CD4-positive, alpha-beta memory T cell (primary cell): Measurements from ENCODE around the gene IGHMBP2. TPM values are rescaled to one million over a fixed set of nuclear protein-coding genes. Genes with fewer than 3 reads are reported as not detected.
A peak's percentile ranks its signal among the peaks of the same experiment; 100 is the strongest.
"Not testable (repeated sequence)": the region's sequence is repeated elsewhere in the genome, so short reads cannot be mapped to it uniquely, and the experiment has no call there.

Source experiments
- CTCF ChIA-PET: fragments of 350-600 bp; sonication (Branson Sonifier 250); formaldehyde crosslinking; loops from one replicate; lab custom pipeline; 2021; ENCODE audit warnings: inconsistent platforms; ENCODE audit not compliant: partially characterized antibody; lab: Charles Lee
- POLR2A ChIA-PET: fragments of 350-600 bp; sonication (Branson Sonifier 250); formaldehyde crosslinking; loops from one replicate; lab custom pipeline; 2021; ENCODE audit not compliant: partially characterized antibody; lab: Charles Lee
- DNase-seq, 5 donors: peaks; one replicate each; pipeline versions ENCODE4 v3.0.0 to v3.0.0-alpha.2; 2020 to 2022; ENCODE audit warnings: mixed read lengths in 1 of 5
- H3K27ac ChIP-seq: one replicate; pipeline ENCODE4 v1.7.0; 2013; ENCODE audit warnings: low read depth, low read length
- H3K27me3 ChIP-seq: 2 replicates; pipeline ENCODE4 v1.7.0; 2013; ENCODE audit warnings: mild to moderate bottlenecking, low read length, moderate library complexity; ENCODE audit not compliant: insufficient read depth
- H3K36me3 ChIP-seq: 2 replicates; pipeline ENCODE4 v1.7.0; 2013; ENCODE audit warnings: mild to moderate bottlenecking, low read length, moderate library complexity; ENCODE audit not compliant: insufficient read depth
- H3K4me1 ChIP-seq: 2 replicates; pipeline ENCODE4 v1.7.0; 2013; ENCODE audit warnings: mild to moderate bottlenecking, low read length, moderate library complexity; ENCODE audit not compliant: insufficient read depth
- H3K4me3 ChIP-seq, 2 donors: one replicate each; pipeline ENCODE4 v1.7.0; 2013; ENCODE audit warnings: low read length in 2 of 2, mild to moderate bottlenecking in 1 of 2
- H3K9me3 ChIP-seq, 2 donors: one replicate each; pipeline ENCODE4 v1.7.0; 2013; ENCODE audit warnings: low read length in 2 of 2, control low read depth in 1 of 2; ENCODE audit not compliant: control insufficient read depth in 1 of 2
- H3K27ac Mint-ChIP-seq, 7 donors: one replicate each; pipeline ENCODE4 v1.8.0; 2020 to 2021; ENCODE audit warnings: mixed read lengths in 7 of 7, mild to moderate bottlenecking in 6 of 7, inconsistent platforms in 3 of 7, moderate library complexity in 3 of 7
- H3K27me3 Mint-ChIP-seq, 2 donors: one replicate each; pipeline ENCODE4 v1.8.0; 2020 to 2021; ENCODE audit warnings: mixed read lengths in 2 of 2
- H3K36me3 Mint-ChIP-seq, 2 donors: one replicate each; pipeline ENCODE4 v1.8.0; 2020 to 2021; ENCODE audit warnings: mixed read lengths in 2 of 2, inconsistent platforms in 1 of 2, mild to moderate bottlenecking in 1 of 2
- H3K4me1 Mint-ChIP-seq, 4 donors: one replicate each; pipeline ENCODE4 v1.8.0; 2020 to 2021; ENCODE audit warnings: mixed read lengths in 4 of 4, mild to moderate bottlenecking in 1 of 4
- H3K4me3 Mint-ChIP-seq, 8 donors: one replicate each; pipeline ENCODE4 v1.8.0; 2020 to 2021; ENCODE audit warnings: mixed read lengths in 8 of 8, mild to moderate bottlenecking in 7 of 8, moderate library complexity in 6 of 8, inconsistent platforms in 3 of 8
- H3K9me3 Mint-ChIP-seq, 8 donors: one replicate each; pipeline ENCODE4 v1.8.0; 2020 to 2021; ENCODE audit warnings: mixed read lengths in 8 of 8, mild to moderate bottlenecking in 5 of 8, inconsistent platforms in 3 of 8, moderate library complexity in 1 of 8
- intact Hi-C: fragments of 100-400 bp; cut with micrococcal nuclease; formaldehyde crosslinking; loops from one replicate; pipeline ENCODE4 v1.15.1; 2023
- polyA plus RNA-seq, 2 donors: library from polyadenylated mRNA; unstranded; fragments of 300-500 nt; fragmentation: Illumina TruSeq; gene quantifications; one replicate each; pipeline ENCODE4 v1.2.3, GENCODE V29; 2021
- total RNA-seq, 2 experiments: library from RNA; stranded (reverse); gene quantifications; one replicate each; pipeline ENCODE4 v1.2.3, GENCODE V29; 2021

Gene IGHMBP2
- total RNA-seq (10 to 100 TPM; 36.8 to 37.6 TPM), polyA plus RNA-seq (1 to 10 TPM; 3.8 to 8.7 TPM)

GRCh38 chr11:68903288-68904247 is at the start of gene IGHMBP2, which contains the start of gene MRPL21:
Gene IGHMBP2, plus strand, starts transcription at chr11:68903891. Its CDS starts 62 bp downstream, at chr11:68903953.
Gene MRPL21, minus strand, starts transcription at chr11:68903832. Its CDS starts 22 bp downstream, at chr11:68903810.
- H3K36me3 Mint-ChIP-seq = peaks cover 30 to 44% of the 10 kb centered on the region in 2 donors
- H3K9me3 Mint-ChIP-seq = no peaks in the 10 kb centered on the region
- peak within 1 kb of the TSS; percentile 91 to 99 (median 97) for H3K4me3 Mint-ChIP-seq
- H3K27me3 Mint-ChIP-seq = no peaks in the 10 kb centered on the region
- intact Hi-C loops = loop anchor here (1.0 to 5.0 kb wide), 4 partner anchors 64 to 184 kb away; partner anchors contain the start of genes TESMIN and TPCN2
- H3K27ac Mint-ChIP-seq = peak within 1 kb of the TSS; percentile 94 to 97 (median 96)
- peaks cover 34 to 55% (median 44%) of the 10 kb centered on the region in 4 donors for H3K4me1 Mint-ChIP-seq
- peak within 1 kb of the TSS; percentile 48 to 90 for H3K4me3 ChIP-seq
- DNase-seq = peak; percentile 79 to 85 (median 80)
- H3K27me3 ChIP-seq = no peaks in the 10 kb centered on the region
- peaks cover 31% of the 10 kb centered on the region for H3K4me1 ChIP-seq
- H3K9me3 ChIP-seq = no peaks in the 10 kb centered on the region
- ChIA-PET CTCF (no interaction called here), POLR2A (interaction anchor here (0.5 to 1.5 kb wide), 7 partner anchors 10 to 772 kb away, joined by 3 to 7 read pairs (median 3); partner anchors contain the start of genes LTO1 and TPCN2)
- H3K27ac ChIP-seq = peak within 1 kb of the TSS; percentile 86
- H3K36me3 ChIP-seq = peaks cover 25% of the 10 kb centered on the region

- Mint-ChIP-seq H3K36me3 (no peaks in the 10 kb centered on the region), H3K27me3 (peaks cover 18 to 21% of the 10 kb centered on the region in 2 donors), H3K4me3 (peak overlapping the region in 6 of 8 donors; percentile 16 to 70 (median 58)), H3K27ac (no peak overlapping the region), H3K4me1 (peaks cover 0 to 11% (median 2%) of the 10 kb centered on the region in 4 donors), H3K9me3 (peaks cover 0 to 2% (median 0%) of the 10 kb centered on the region in 8 donors)
- Histone ChIP-seq H3K27me3 (peaks cover 13% of the 10 kb centered on the region), H3K27ac (no peak overlapping the region), H3K36me3 (no peaks in the 10 kb centered on the region), H3K4me1 (peaks cover 11% of the 10 kb centered on the region), H3K9me3 (no peaks in the 10 kb centered on the region), H3K4me3 (no peak overlapping the region)
- intact Hi-C loops = no loop called here
- DNase-seq = no peak
- ChIA-PET CTCF (interaction anchor here (0.7 to 2.8 kb wide), 4 partner anchors 10 to 222 kb away, joined by 4 to 22 read pairs (median 8); no protein-coding TSS in a partner anchor), POLR2A (interaction anchor here (0.8 to 2.5 kb wide), 2 partner anchors 11 to 14 kb away, joined by 4 to 16 read pairs; no protein-coding TSS in a partner anchor)
Observed at GRCh38 chr11:68854273-68854958, 49.3 kb upstream of the IGHMBP2 start.

- peak in 1 of 5 donors; percentile 23 for DNase-seq
- Histone ChIP-seq H3K4me3 (peak overlapping the region in 1 of 2 donors; percentile 38), H3K36me3 (no peaks in the 10 kb centered on the region), H3K9me3 (no peaks in the 10 kb centered on the region), H3K4me1 (peaks cover 11% of the 10 kb centered on the region), H3K27me3 (peaks cover 13% of the 10 kb centered on the region), H3K27ac (no peak overlapping the region)
- Mint-ChIP-seq H3K9me3 (peaks cover 0 to 3% (median 0%) of the 10 kb centered on the region in 8 donors), H3K4me1 (peaks cover 0 to 11% (median 2%) of the 10 kb centered on the region in 4 donors), H3K27ac (no peak overlapping the region), H3K36me3 (no peaks in the 10 kb centered on the region), H3K4me3 (peak overlapping the region; percentile 59 to 79 (median 74)), H3K27me3 (peaks cover 18 to 21% of the 10 kb centered on the region in 2 donors)
- intact Hi-C loops = no loop called here
- ChIA-PET POLR2A (interaction anchor here (0.5 to 2.5 kb wide), 3 partner anchors 12 to 17 kb away, joined by 3 to 16 read pairs (median 4); no protein-coding TSS in a partner anchor), CTCF (interaction anchor here (0.7 to 2.8 kb wide), 5 partner anchors 11 to 271 kb away, joined by 4 to 22 read pairs (median 4); no protein-coding TSS in a partner anchor)
Observed at GRCh38 chr11:68855205-68855981, 48.3 kb upstream of the IGHMBP2 start.

GRCh38 chr11:68856425-68857030 is 47.2 kb upstream of the IGHMBP2 start:
- DNase-seq, H3K4me3 ChIP-seq, CTCF ChIA-PET, H3K27ac ChIP-seq, H3K36me3 Mint-ChIP-seq, H3K27ac Mint-ChIP-seq, intact Hi-C loops, POLR2A ChIA-PET, H3K9me3 ChIP-seq, H3K9me3 Mint-ChIP-seq, H3K36me3 ChIP-seq: not testable (repeated sequence)
- Mint-ChIP-seq H3K27me3 (peaks cover 18 to 21% of the 10 kb centered on the region in 2 donors), H3K4me3 (peak overlapping the region in 6 of 8 donors; percentile 10 to 48 (median 44)), H3K4me1 (peaks cover 0 to 11% (median 2%) of the 10 kb centered on the region in 4 donors)
- Histone ChIP-seq H3K4me1 (peaks cover 11% of the 10 kb centered on the region), H3K27me3 (peaks cover 10% of the 10 kb centered on the region)

- DNase-seq = no peak
- Histone ChIP-seq H3K9me3 (no peaks in the 10 kb centered on the region), H3K4me3 (no peak overlapping the region), H3K27ac (no peak overlapping the region), H3K27me3 (peaks cover 10% of the 10 kb centered on the region), H3K36me3 (no peaks in the 10 kb centered on the region), H3K4me1 (peaks cover 11% of the 10 kb centered on the region)
- Mint-ChIP-seq H3K9me3 (peaks cover 0 to 3% (median 0%) of the 10 kb centered on the region in 8 donors), H3K27ac (no peak overlapping the region), H3K4me1 (peaks cover 0 to 11% (median 2%) of the 10 kb centered on the region in 4 donors), H3K36me3 (no peaks in the 10 kb centered on the region), H3K4me3 (peak overlapping the region in 1 of 8 donors; percentile 12), H3K27me3 (peaks cover 16 to 19% of the 10 kb centered on the region in 2 donors)
- intact Hi-C loops = no loop called here
- POLR2A ChIA-PET = no interaction called here
- CTCF ChIA-PET = no interaction called here
Observed at GRCh38 chr11:68857037-68857586, 46.6 kb upstream of the IGHMBP2 start.

- H3K27ac Mint-ChIP-seq = no peak overlapping the region
- Histone ChIP-seq H3K4me3 (no peak overlapping the region), H3K4me1 (peaks cover 10% of the 10 kb centered on the region), H3K36me3 (no peaks in the 10 kb centered on the region), H3K9me3 (peaks cover 0 to 2% of the 10 kb centered on the region in 2 donors), H3K27me3 (peaks cover 4% of the 10 kb centered on the region), H3K27ac (no peak overlapping the region)
- H3K27me3 Mint-ChIP-seq = peaks cover 5 to 9% of the 10 kb centered on the region in 2 donors
- ChIA-PET POLR2A (no interaction called here), CTCF (no interaction called here)
- peaks cover 0 to 12% (median 8%) of the 10 kb centered on the region in 8 donors for H3K9me3 Mint-ChIP-seq
- peaks cover 0 to 5% (median under 1%) of the 10 kb centered on the region in 4 donors for H3K4me1 Mint-ChIP-seq
- intact Hi-C loops = no loop called here
- no peak for DNase-seq
- no peak overlapping the region for H3K4me3 Mint-ChIP-seq
- H3K36me3 Mint-ChIP-seq = peaks cover 0 to 5% of the 10 kb centered on the region in 2 donors
Observed at GRCh38 chr11:68859123-68859522, 44.6 kb upstream of the IGHMBP2 start.
